Stomach (tissue), 4 donors: Measurements from ENCODE around the gene KCNJ18.
"Not testable (repeated sequence)": the region's sequence is repeated elsewhere in the genome, so short reads cannot be mapped to it uniquely, and the experiment has no call there.

Experiments
- CTCF ChIP-seq, 7 experiments: fragments of 450-650 bp in 4 of 7; fragments of 200-600 bp in 3 of 7; sonication (generic) in 3 of 7; IDR thresholded peaks; one replicate each; pipeline ENCODE4 v1.5.1; 2016 to 2019; ENCODE audit warnings: antibody characterized with exemption in 7 of 7, control low read depth in 2 of 7, mild to moderate bottlenecking in 1 of 7
- EP300 ChIP-seq: sonication (generic); formaldehyde crosslinking; IDR thresholded peaks from one replicate; pipeline ENCODE4 v1.6.1; 2017; ENCODE audit warnings: antibody characterized with exemption

DNA sequence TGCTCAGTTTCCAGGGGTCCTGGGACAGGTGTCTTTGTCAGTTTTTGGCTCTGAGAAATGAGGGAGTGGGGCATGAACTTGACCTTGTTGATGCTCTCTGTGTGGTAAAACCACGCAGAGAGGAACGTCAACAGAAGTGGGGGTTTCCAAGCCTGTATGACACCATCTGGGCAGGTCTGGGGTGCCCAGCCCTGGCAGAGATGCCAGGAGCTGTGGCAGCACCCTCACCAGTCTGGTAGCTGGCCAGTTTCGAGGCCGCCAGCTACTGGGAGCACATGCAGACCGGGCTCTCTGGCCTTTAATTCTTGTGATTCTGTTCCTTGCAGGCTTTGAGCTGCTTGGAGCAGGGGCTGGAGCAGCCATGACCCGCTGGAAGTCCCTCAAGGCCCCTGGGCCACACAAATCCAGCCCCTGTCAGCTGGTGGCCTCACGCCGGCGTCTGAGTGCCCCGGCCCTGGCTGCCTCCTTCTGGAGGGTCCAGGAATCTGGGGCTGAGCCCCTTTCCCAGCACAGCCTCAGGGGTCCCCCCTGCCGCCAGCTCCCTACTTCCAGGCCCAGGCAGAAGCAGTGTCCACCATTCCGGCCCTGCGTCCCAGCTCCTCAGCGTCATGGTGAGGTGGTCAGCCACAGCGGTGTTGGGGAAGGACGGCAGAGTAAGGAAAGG, 7.4 kb downstream of the KCNJ18 start:
- TF ChIP-seq CTCF (IDR thresholded peaks at IDR 0.05); EP300: not testable (repeated sequence)
